Transverse colon (tissue), 4 donors: ENCODE measurements around the gene CHSY1.

Source experiments
- EP300 ChIP-seq: sonication (generic); formaldehyde crosslinking; IDR thresholded peaks from one replicate; pipeline ENCODE4 v1.6.1; 2017; ENCODE audit warnings: antibody characterized with exemption, low read depth
- POLR2AphosphoS5 ChIP-seq, 3 donors: sonication (generic); formaldehyde crosslinking; IDR thresholded peaks; one replicate each; pipeline ENCODE4 v1.6.1; 2016; ENCODE audit warnings: antibody characterized with exemption in 3 of 3
- TF ChIP-seq, protein P1 (sequence below), 5 experiments: fragments of 200-600 bp in 3 of 5; fragments of 450-650 bp in 2 of 5; sonication (generic) in 3 of 5; IDR thresholded peaks; 1 replicate in 2 of 5; 2 replicates in 3 of 5; pipeline ENCODE4 v1.5.1; 2016 to 2017; ENCODE audit warnings: antibody characterized with exemption in 5 of 5, inconsistent platforms in 3 of 5, mild to moderate bottlenecking in 2 of 5, moderate library complexity in 1 of 5

DNA sequence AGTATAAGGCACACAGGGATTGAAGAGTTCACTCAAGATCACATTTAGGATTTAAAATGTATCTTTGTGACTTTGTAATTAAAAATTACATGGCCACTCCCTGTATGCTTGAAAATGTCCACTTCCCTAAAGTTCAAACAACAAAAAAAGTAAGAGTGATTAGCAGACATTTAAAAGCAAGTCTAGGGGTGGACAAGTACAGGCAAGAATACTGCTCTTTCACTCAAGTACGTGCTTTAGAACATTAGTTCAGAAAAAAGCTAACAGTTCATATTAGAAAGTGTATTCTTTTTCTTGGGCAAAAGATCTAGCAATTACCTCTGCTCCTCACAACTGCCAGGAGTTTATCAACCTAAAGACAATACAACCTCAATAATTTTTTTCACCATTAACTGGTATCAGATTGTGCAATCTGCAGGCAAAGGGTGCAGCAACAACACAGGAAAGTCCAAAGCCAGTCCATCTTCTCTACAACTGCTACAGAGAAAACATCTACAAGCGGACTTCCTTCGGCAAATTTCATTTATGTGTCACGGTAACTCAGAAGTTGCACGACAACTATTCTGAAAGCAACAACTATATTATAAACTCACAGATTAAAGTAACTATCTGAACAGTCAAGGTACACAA lies 18.1 kb downstream of the CHSY1 start:
- TF ChIP-seq, protein P1, sequence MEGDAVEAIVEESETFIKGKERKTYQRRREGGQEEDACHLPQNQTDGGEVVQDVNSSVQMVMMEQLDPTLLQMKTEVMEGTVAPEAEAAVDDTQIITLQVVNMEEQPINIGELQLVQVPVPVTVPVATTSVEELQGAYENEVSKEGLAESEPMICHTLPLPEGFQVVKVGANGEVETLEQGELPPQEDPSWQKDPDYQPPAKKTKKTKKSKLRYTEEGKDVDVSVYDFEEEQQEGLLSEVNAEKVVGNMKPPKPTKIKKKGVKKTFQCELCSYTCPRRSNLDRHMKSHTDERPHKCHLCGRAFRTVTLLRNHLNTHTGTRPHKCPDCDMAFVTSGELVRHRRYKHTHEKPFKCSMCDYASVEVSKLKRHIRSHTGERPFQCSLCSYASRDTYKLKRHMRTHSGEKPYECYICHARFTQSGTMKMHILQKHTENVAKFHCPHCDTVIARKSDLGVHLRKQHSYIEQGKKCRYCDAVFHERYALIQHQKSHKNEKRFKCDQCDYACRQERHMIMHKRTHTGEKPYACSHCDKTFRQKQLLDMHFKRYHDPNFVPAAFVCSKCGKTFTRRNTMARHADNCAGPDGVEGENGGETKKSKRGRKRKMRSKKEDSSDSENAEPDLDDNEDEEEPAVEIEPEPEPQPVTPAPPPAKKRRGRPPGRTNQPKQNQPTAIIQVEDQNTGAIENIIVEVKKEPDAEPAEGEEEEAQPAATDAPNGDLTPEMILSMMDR (IDR thresholded peaks at IDR 0.05): no peak
- TF ChIP-seq POLR2AphosphoS5 (IDR thresholded peaks at IDR 0.05) (no peak), EP300 (no peak)
